Measurements from ENCODE around the gene BIRC7.

The BIRC7 gene

DNA sequence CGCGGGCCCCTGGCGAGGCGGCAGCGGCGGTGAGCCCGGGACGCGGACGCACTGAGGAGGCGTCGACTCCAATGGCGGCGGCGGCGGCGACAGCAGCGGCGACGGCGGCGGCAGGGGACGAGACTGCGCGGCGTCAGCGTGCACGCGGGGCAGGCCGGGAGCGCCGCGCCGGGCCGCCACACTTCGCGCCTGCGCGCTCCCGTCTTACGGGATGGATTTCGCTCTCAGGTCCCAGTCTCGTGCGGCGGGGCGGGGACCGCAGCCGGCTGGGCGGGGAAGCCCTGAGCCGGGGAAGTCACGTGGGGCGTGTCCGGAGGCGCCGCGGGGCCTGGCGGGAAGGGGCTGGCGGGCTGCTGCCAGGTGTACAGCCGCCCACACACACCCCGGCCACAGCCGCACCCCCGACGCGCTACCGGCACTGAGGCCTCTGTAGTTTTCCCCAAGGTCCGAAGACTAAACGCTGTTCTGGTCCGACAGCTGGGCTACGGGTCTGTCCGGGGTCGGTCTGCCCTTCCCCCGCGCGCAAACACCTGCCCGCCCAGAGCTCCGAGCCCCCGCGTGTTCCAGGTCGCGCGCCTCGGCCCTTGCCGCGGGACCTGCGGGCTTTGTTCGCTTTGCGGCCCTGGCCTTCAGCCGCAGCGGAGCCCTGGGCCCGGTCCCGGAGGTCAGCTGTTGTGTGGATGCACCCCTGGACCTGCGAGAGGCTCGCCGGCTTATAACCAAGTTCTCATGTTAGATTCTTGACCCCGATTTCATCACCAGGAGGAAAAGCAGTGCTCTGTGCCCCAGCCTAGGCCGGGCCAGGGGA lies 19.5 kb upstream of the BIRC7 start, which contains the start of gene YTHDF1:
Gene YTHDF1 (minus strand): TSS at position 91 of the 808 bp plus-strand sequence. CDS start 239 bp downstream, outside the sequence.
- peak; percentile 92 for DNase-seq (ENCODE audit: low read depth)
- peak within 1 kb of the TSS; percentile 76 for H3K4me3 ChIP-seq (ENCODE audit: low read length)
- TF ChIP-seq, protein P1, sequence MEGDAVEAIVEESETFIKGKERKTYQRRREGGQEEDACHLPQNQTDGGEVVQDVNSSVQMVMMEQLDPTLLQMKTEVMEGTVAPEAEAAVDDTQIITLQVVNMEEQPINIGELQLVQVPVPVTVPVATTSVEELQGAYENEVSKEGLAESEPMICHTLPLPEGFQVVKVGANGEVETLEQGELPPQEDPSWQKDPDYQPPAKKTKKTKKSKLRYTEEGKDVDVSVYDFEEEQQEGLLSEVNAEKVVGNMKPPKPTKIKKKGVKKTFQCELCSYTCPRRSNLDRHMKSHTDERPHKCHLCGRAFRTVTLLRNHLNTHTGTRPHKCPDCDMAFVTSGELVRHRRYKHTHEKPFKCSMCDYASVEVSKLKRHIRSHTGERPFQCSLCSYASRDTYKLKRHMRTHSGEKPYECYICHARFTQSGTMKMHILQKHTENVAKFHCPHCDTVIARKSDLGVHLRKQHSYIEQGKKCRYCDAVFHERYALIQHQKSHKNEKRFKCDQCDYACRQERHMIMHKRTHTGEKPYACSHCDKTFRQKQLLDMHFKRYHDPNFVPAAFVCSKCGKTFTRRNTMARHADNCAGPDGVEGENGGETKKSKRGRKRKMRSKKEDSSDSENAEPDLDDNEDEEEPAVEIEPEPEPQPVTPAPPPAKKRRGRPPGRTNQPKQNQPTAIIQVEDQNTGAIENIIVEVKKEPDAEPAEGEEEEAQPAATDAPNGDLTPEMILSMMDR (conservative IDR thresholded peaks at IDR 0.05; ENCODE audit: low read length) = no peak

DNA sequence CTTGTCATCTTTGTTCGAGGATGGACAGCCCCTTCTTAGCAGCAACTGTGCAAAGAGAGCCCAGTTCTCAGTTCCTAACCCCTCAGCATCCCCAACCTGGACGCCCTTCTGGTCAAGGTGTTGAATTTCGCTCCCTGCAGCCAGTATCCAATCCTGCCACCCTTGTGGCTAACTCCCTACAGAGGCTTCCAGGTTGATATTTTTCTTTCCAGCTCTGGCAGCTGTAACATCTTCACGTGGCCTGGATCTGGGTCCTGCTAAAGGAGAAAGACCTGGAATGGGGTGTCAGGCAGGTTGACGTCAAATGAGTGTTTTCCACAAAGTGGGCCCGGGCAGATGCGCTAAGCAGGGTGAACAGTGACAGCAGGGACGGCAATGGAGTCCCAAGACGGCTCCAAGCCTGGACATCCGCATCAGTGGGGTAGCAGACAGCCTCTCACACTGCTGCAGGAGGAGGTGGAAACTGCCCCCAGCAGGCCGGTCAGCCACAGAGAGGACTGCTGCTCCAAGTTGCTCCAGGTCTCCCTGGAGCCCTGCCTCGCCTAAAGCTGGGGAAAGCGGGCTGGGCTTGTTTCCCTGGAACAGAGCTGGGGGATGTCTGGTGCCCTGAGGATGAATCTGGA lies 18.7 kb upstream of the BIRC7 start:
- H3K4me3 ChIP-seq (ENCODE audit: low read length) = peak overlapping the region; percentile 75
- no peak for DNase-seq (ENCODE audit: low read depth)
- TF ChIP-seq, protein P1 (conservative IDR thresholded peaks at IDR 0.05; ENCODE audit: low read length) = no peak

DNA sequence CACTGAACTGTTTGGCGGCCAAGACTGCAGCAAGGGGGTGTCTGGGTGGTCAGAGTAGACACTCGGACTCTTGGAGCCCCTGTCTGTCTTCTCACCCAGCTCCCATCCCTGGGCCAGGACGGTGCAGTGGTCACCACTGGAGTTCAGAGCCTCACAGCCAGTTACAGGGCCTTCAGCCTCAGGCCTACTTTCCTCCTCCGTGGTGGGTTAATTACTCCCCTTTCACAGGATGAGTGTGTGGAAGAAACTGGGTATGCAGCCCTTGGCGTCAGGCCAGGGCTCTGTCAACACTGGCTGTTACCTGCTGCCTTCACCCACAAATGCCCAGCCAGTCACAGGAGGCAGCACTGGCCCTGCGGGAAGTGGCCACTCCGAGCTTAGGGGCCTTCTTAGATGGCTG lies 18.0 kb upstream of the BIRC7 start:
- no peak overlapping the region for H3K4me3 ChIP-seq (ENCODE audit: low read length)
- TF ChIP-seq, protein P1 (conservative IDR thresholded peaks at IDR 0.05; ENCODE audit: low read length) = no peak
- no peak for DNase-seq (ENCODE audit: low read depth)

DNA sequence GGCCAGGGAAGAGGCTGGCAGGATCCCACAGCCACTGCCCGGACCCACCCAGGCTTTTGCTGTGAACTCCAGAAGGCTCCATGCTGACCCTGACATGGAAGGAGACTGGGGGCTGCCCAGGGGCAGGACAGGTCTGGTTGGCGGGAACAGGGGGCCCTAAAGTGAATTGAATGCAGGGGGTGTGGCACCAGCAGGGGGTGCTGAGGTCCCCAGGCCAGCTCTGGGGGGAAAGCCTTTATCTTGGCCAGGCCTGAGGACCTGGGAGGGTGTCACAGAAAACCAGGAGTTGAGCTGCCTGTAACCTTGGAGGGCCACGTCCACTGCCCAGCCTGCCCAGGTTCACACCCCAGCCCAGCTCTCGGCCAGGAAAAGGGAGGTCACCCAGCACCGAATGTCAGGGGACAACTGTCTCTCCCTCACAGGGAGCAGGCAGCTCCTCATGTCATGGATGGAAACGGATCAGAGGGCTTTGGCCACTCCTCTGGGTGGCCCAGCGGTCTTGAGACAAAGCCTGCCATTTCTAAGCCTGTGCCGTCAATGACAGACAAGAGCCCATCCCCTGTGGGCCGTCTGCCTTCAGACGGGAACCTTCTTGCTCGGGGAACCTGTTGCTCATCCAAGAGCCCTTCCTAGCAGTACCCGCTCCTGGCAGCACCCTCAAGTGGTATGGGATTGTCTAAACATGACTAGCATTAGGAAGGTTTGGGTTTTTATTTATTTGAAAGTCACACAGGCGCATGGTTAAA lies 16.8 kb upstream of the BIRC7 start:
- H3K4me3 ChIP-seq (ENCODE audit: low read length) = no peak overlapping the region
- TF ChIP-seq, protein P1 (conservative IDR thresholded peaks at IDR 0.05; ENCODE audit: low read length) = no peak
- DNase-seq (ENCODE audit: low read depth) = no peak

DNA sequence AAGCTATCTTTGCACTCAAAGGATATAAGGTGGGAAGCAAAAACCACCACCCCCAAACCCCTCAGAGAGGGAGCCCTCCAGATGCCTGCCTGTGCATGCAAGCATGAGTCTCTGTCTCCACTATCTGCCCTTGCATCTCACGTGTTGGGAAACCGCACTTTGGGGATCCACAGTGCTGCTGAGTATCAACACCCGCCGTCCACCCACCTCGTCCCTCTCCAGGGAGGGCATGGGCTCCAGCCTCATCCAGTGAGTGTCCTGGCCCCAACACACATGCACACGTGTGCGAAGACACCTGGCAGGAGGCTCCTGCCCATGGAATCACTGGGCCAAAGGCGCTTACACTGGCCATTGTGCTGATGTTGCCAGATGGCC lies 16.3 kb upstream of the BIRC7 start:
- TF ChIP-seq, protein P1 (conservative IDR thresholded peaks at IDR 0.05; ENCODE audit: low read length) = no peak
- no peak for DNase-seq (ENCODE audit: low read depth)
- no peak overlapping the region for H3K4me3 ChIP-seq (ENCODE audit: low read length)

DNA sequence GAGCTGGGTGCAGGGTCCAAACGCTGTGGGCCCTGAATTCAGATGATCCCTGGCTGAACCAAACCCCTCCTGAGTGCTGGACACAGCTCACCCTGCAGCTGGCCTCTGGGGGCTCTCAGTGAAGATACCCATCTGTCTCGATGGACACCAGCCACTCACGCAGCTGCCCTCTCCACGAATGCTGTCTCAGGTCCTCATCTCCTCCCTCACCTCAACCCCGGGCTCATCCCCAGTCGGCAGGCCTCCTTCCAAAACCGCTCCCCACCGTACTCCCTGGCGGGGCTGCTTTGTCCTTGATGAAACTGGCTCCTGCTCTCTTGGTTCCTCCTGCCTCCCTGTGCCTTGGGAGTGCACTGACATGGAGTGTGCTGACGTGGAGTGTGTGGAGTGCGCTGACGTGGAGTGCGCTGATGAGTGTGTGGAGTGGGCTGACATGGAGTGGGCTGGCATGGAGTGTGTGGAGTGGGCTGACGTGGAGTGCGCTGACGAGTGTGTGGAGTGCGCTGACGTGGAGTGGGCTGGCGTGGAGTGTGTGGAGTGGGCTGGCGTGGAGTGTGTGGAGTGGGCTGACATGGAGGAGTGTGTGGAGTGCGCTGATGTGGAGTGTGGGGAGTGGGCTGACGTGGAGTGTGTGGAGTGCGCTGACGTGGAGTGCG lies 15.7 kb upstream of the BIRC7 start:
- TF ChIP-seq, protein P1 (conservative IDR thresholded peaks at IDR 0.05; ENCODE audit: low read length) = no peak
- H3K4me3 ChIP-seq (ENCODE audit: low read length) = no peak overlapping the region
- DNase-seq (ENCODE audit: low read depth) = no peak
